Measurements from ENCODE around the gene IFT43.

IFT43 gene

DNA sequence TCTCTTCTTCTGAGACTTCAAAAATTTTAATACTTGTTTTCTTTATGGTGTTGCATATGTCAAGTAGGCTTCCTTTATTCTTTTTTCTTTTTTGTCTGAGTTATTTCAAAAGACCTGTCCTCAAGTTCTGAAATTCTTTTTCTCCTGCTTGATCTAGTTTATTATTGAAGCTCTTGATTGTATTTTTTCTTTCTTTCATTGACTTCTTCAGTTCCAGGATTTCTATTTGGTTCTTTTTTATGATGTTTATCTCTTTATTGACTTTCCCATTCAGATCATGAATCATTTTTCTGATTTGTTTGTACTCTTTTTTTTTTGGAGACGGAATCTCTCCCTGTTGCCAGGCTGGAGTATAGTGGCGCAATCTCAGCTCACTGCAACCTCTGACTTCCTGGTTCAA lies 34.1 kb downstream of the IFT43 start:
- no peak for DNase-seq

DNA sequence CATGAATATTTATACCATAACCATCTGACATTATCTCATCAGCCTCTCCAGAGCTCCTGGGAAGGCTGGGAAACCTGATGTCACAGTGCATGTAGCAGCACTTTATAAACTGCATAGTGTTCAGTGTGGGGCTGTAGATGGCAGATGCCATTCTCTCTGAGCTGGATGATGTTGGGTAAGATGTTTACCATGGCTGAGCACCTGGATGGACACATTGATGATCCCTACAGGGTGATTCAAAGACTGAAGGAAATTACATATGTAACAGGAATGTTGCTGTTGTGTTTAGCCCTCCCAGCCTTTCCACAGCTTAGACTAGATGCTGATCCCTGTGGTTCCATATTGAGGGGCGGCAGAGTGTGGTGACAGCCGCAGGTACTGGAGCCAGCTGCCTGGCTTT lies 37.4 kb downstream of the IFT43 start:
- DNase-seq = no peak

DNA sequence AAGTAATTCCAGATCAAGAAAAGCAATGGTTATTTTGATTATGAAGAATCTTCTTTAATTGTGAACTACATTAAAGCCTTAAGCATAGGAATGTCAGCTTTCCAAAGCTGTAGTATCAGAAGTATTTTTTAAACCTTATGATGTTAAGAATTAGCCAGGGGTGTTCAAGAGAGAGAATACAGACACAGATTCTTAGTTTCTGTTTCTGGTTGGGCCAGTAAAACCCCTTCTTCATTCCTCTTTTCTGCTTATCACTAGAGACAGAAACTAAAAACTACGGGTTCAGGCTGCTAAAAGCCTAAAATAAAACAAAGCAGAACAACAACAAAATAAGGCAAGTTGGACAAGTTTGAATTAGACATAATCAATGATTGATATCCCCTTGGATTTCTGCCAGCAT lies 38.2 kb downstream of the IFT43 start:
- DNase-seq = no peak

DNA sequence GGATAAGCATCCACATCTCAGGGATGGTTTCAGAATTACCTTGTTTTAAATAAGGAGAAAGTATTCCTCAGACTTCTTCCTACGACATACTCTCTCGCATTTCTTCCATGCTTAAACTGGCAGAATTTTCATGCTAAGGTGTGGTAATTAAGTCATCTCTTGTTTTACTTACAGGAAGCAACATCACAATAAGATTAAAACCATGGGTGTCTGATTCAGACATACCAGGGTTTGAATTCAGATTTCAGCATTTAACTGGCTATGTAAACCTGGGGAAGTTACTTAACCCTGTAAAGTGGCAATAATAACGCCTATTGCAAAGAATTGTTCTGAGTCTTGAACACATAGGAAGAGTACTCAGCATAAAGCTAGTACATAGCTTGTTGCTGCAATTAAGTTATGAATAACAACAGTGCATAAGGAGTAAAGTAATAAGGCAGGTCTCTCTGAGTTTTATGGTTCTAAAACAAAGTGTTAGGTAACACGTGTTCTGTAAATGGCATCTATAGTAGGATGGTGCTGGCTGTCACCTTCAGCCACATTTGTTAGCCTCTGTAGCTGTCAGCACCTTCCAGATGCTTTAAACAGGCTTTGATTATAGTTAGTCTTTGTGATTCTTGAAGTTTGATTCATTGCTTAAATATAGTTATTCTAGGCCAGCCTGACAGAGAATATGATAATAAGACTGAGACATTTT lies 38.8 kb downstream of the IFT43 start:
- DNase-seq = no peak

DNA sequence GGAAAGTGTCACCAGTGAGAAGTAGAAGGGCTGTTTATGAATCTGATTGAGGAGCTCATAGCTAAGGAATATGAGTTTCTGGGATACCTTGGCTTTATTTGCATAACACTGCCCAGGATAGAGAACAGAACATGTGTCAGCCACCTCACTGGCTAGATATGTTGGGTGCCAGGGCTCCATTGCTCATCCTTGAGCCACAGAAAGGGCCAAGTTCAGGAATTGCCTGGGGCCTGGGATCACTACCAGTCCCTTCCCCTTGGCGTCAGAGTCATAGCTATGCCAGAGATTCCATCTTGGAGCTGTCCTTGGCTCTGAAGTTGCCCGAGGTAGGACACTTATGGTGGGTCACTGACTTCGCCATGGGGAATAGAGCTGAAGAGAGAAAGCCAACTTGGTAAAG lies 49.0 kb downstream of the IFT43 start:
- DNase-seq = no peak

DNA sequence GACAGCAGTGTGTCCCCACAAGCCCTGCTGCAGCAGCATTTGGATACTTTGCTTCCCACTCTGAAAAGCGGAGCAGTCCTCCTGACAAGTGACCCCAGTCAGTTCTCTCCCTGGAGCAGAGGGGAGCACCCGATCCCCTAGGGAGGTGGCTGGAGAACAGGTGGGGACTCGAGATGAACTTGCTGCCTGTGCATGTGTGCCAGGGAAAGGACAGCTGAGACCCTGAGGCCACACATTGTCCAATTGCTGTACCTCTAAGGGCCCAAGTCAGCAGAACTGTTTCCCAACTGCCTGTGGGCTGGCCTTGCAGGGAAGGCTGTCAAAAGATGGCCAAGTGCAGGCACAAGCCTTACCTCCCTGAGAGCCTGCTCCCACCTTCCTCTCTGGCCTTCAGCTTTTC lies 55.1 kb downstream of the IFT43 start:
- DNase-seq = no peak

DNA sequence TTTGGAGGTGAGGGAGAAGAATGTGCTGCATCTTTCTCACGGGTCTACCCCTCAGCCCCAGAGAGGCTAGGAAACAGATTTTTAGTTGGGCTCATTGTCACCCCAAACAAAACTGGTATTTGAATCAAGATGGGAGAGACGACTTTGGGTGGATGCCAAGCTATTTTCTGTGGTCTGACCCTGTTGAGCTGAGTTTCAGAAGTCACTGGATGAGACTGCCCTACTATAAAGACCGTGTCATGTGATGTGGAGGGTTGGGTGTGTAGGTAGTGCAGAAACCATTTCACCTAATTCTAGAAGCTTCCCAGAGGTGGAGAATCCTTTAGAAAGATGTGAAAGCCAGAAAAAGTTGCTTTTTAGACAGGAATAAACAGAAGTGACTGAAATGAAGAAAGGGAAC lies 60.2 kb downstream of the IFT43 start:
- no peak for DNase-seq

DNA sequence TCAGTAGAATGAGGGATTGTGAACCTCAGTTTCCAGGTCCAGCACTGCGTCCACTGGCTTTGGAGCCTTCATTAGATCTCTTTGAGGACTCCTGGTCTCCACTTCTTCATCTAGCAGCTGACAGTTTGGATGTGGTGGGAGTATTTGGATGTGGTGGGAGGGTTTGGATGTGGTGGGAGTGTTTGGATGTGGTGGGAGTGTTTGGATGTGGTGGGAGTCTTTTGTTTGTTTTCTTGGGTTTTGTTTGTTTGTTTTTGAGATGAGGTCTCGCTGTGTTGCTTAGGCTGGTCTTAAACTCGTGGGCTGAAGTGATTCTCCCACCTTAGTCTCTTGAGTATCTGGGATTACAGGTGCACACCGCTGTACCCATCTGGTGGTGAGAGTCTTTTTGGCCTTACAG lies 64.7 kb downstream of the IFT43 start:
- no peak for DNase-seq

DNA sequence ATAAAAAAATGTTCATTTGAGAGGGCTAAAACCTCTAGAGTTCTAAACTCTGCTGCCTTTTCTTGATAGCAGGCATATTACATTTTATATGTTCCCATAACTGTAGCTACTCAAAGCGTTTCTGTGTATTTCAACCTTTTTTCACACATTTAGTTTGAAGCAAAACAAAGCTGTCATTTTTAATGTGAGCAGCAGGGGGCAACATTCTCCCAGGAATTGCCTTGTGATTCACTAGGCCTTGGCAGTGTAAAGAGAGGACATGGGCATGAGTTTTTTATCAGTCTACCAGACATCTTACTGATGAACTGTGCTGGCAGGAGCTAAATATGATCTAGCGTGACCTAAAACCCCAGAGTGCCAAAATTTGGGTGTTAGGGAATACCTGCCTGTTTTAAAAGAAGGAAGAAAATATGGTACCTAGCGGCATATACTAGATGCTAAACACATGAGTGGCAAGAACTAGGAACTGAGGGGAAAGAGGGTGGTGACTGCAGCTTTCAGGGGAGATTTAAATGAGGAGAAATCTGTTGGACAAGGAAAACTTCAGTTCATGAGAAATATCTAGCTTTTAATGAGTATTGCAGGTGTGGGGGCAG lies 65.3 kb downstream of the IFT43 start:
- DNase-seq = peak; percentile 50

DNA sequence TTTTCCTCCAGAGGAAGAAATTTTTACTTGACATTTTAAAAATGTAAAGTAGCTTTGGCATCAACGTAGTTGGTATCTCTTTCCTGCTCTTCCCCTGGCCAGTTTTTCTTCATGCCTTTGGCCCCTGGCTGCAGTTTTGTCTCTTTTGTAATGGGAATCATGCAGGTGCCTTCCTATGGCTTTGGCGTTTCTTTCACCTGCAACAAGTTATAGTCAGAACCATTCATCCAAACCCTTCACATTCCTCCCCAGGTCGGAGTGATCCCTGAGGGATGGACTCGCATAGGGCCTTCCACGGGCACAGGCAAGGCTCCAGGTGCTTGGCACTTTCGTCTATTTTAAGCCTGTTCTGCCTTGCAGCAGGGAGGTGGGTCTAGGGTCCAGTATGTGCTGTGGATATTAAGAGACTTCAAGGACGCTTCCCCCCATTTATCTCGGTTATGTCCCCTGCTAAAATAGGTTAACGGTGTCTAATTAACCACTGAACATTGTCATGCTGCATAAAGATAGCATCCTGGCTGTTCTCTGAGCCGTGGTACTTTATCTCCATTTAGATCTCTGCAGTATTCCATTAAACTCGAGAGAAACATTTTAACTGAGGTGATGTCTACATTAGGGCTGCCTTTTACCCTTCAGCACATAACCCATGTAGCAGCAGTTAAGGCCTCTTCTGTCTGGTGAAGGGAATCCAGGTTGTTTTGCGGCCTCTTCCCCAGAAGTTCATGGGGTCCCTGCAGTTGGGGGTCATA lies 66.3 kb downstream of the IFT43 start:
- DNase-seq = no peak

DNA sequence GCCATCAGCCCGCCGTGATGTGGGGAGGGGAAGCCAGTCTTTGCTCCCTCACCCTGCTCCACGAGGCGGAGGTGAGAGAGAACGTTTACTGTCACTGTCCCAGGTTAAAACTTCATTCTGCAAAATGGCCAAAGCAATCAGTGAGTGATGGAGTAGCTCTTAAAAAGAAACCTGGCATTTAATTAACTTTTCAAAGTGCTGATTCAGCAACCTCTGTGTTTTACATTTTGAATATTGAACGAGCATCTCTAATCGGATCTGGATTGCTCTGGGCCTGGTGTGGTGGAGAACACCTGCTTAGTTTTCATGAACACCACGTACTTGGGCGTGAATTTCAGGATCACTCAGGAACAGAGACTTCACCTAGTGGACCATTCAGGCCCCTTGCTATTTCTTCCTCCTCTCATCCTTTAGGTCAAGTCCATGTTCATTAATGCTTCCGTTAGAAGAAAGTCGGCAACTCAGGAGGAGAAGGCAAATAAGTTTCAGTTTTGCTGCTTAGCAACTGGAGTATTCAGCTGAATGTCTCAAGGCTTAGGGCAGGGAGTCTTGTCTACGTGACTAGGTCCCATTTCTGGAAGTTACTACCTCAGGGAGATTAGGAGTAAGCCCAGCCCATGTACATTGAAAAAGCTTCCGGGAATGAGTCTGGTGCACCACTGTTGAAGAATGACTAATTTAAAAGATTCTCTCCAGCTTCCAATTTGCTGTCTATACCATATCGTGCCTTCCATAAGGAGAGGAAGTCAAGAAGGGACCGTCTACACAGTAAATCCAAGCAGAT lies 68.2 kb downstream of the IFT43 start:
- no peak for DNase-seq

DNA sequence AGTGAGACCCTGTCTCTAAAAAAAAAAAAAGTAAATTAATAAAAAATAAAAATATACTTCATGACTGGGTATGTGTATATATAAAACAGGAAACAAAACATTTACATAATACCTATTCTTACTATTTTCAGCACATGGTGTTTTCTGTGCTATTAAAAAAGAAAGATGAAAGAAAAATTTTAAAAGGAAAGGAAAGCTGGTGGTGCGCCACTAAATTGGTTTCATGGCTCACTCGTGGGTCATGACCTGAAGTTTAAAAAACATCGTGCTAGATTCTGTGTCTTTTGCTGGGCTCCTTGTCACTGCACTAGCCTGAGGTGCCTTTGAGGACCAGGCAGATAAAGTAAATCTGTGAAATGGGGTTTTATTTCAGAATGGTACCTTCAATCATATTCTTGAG lies 69.8 kb downstream of the IFT43 start:
- DNase-seq = no peak

DNA sequence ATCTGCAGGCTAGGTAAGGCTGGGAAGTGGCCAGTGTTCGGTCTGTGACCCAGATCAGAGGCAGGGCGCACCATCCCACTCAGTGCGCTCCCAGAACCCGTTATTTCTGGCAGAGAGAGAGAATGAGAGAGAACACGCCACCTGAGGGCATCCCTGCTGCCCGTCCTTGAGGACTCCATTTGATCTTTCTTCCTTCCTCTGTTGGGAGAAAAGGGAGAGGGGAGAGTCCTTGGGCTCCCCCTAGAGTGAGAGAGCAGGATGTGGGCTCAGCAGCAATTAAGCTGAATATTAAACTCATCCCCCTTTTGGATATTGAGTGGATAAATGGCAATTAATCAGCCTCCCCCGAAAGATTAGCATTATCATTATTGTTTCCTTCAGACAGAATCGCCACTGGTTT lies 70.6 kb downstream of the IFT43 start:
- no peak for DNase-seq

DNA sequence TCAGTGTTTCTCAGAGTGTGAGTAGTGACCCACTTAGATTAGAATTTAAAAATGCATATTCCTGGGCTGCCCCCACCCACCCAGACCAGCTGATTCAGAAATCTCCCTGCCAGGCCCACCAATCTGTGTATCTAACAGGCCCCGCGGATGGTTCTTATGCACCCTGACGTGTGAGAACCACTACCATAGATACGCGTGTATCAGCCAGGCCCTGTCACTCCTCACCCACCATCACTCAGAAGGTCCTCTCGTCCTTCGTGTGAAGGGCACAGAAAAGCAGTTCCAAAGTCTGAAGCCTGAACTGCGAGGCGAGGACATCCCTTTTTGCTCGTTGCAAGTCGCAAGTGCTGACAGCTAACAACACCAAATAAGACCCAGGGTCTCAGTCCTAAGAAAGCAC lies 72.4 kb downstream of the IFT43 start:
- DNase-seq = no peak

DNA sequence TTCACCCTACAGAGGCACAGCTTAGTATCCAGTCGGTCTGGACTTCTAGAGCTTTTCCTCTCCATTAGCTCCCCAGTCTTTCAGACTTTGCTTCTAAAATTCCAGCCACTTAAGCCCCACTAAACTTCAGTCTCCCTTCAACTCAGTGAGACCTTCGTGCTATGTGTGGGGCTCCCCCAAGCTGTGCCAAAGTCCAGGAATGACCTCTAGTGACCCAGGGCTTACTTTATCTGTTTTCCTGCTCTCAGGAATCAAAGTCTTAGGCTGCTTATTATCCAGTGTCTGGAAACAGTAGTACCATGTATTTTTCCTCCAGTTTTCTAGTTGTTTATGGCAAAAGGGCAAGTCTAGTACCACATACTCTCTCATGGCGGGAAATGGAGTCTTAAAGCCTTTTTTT lies 77.8 kb downstream of the IFT43 start:
- DNase-seq = no peak

DNA sequence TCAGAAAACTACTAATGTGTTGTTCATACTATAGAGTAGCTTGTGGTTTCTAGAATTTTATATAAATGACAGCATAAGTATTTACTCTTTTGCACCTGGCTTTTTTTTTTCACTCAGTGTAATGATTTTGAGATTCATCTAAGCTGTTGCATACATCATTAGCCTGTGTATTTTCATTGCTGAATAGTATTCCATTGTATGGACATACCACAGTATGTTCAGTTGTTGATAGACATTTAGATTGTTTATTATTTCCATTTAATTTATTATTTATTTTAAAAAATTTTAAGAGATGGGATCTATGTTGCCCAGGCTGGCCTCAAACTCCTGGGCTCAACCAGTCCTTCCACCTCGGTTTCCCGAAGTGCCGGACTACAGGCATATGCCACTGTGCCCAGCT lies 80.0 kb downstream of the IFT43 start:
- no peak for DNase-seq

DNA sequence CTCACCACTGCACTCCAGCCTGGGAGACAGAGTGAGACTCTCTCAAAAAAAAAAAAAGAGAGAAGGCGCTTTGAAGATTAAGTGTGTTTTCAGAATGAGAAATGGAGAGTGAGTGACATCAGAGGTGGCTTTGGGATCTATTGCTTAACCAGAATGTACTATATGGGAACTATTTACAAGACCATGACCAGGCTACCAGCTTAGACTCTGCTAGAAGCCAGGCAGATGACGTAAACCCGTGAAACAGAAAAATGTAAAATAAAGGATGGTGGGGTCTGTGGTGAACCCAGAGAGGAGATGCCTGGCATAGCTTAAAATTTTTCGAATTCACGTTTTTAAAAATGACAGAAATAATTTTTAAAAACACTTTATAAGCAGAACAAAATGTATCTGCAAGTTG lies 82.0 kb downstream of the IFT43 start:
- no peak for DNase-seq

DNA sequence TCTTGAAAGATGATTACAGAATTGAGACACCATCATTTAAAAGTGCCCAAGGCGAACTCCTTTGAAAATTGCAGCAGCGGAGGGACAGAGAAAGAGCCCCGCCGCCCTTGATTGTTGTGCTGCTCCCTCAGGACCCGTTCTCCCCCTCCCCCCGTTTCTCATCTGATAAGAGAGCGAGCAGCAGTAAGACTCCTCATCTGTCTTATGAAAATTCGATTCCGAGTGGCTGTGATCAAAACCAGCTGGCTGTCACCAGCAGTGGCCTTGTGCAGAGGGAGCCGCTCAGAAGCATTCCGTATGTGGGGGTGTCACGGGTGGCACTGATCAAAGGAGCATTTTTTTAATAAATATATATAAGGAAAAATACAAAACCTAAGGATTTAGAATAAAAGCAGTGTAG lies 88.2 kb downstream of the IFT43 start:
- no peak for DNase-seq

DNA sequence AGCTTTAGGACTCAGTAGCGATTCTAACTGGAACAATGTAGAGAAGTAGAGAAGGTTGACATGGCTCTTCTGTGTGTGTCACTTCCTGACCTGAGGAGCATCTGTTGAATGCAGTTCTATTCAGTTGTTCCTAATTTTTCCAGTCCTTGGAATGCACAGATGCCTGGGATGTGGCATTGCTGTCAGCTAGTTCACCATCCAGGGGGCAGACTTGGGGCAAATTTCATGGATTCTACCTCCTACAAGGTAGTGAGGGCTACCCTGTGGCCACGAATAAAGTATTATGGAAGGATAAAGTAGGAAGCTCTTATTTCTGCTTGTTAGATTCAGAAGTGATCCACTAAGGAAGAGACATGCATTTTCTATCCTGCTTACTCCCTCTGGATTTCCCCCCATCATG lies 91.8 kb downstream of the IFT43 start:
- no peak for DNase-seq

DNA sequence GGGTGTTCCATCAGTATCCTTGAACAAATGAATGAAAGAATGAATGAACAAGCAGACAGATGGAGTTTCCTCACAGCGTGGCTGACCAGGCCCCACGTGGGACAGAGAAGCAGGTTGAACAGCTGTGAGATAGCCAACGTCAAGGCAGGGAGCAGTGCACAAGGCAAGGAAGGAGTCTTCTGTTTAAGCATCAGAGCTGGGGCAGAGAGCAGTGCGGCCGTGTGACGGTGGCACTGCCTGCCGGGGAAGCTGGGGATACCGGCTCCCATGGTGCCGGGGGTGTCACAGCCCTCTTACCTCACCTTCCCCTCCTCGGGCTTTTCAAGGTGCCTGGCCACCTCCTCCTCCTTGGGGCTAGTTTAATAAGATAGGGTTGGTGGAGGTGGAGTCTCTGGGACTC lies 92.9 kb downstream of the IFT43 start:
- no peak for DNase-seq

DNA sequence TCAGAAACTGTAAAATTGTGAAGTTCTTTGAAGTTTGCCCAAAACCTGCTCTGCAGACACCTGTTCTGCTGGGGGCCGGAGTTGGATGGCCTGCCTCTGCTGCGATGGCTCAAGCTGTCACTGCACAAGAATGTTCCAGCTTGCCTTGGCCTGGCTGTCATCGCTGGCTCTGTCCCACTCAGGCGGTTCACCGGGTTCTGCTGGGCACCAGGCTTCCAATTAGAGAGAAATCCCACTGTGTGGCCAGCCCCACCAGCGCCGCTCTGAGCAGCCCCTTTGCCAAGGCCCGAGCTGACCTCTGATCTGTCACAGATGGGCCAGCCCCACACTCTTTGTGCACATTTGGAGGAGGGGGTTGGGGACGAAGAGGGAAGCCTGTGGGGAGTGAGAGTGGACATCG lies 94.5 kb downstream of the IFT43 start:
- DNase-seq = no peak

DNA sequence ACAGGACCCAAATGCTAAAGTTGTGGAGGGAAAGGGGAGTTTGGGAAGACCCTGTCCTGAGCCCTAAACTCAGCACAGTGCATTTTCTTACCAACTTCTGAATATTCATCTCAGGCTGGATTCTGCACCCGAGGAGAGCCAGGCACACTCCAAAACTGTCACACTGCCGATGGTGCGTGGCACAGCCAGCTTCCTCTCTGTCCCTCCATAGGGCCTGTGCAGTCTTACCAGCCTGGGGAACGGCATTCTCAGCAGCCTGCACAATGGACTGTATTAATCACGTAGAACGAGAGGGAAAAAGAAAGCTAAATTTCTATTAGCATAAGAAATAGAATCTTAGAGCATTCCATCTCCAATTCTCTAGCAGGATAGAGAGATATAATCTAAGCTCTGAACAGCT lies 94.9 kb downstream of the IFT43 start:
- no peak for DNase-seq

DNA sequence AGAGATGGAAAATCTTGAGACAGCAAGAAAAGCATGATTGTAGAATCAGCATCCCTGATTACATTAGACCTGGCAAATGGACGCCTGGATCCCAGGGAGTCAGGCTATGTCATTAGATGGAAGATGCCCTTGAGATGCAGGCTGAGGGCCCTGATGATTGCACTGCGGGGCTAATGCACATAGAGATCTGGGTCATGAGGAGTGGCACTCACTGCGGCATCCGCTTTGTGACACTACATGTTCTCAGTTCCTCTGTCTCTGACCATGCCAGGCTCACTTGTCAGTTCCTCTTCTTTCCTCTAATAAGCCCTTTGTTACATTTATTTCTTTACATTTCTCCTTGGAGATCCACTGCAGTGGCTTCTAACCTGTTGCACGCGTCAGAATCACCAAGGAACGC lies 96.1 kb downstream of the IFT43 start:
- no peak for DNase-seq
